ENCODE measurements around the gene NFX1.

DNA sequence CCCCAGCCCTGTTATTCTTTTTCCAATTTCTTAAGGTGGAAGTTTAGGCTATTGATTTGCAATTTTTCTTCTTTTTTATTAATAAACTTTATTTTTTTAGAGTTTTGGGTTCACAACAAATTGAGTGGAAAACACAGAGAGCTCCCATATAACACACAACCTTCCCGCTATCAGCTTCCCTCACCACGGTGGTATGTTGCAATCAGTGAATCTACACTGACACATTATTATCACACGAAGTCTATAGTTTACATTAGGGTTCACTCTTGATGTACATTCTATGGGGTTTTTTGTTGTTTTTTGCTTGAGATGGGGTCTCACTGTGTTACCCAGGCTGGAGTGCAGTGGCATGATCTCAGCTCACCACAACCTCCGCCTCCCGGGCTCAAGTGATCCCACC, 4.8 kb upstream of the NFX1 start:
- TF ChIP-seq, protein P1, sequence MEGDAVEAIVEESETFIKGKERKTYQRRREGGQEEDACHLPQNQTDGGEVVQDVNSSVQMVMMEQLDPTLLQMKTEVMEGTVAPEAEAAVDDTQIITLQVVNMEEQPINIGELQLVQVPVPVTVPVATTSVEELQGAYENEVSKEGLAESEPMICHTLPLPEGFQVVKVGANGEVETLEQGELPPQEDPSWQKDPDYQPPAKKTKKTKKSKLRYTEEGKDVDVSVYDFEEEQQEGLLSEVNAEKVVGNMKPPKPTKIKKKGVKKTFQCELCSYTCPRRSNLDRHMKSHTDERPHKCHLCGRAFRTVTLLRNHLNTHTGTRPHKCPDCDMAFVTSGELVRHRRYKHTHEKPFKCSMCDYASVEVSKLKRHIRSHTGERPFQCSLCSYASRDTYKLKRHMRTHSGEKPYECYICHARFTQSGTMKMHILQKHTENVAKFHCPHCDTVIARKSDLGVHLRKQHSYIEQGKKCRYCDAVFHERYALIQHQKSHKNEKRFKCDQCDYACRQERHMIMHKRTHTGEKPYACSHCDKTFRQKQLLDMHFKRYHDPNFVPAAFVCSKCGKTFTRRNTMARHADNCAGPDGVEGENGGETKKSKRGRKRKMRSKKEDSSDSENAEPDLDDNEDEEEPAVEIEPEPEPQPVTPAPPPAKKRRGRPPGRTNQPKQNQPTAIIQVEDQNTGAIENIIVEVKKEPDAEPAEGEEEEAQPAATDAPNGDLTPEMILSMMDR (IDR thresholded peaks at IDR 0.05; ENCODE audit: insufficient read depth, low read depth, low read length) = no peak
- no peak for TF ChIP-seq EZH2 (IDR thresholded peaks at IDR 0.05; ENCODE audit: insufficient read depth, low read length)
